Ovary (tissue), 9 donors: ENCODE measurements around the gene BICDL1. TPM values are rescaled to one million over a fixed set of nuclear protein-coding genes. Genes with fewer than 3 reads are reported as not detected.

Experiments used
- DNase-seq, 5 donors: peaks; one replicate each; pipeline ENCODE4 v3.0.0-alpha.2; 2019 to 2020
- H3K27ac ChIP-seq, 2 donors: fragments of 200-600 bp; one replicate each; pipeline versions ENCODE4 v1.5.1 to v1.8.0; 2019 to 2022
- H3K27me3 ChIP-seq: fragments of 200-600 bp; one replicate; pipeline ENCODE4 v1.8.0; 2022
- H3K36me3 ChIP-seq: fragments of 200-600 bp; sonication (generic); one replicate; pipeline ENCODE4 v1.5.1; 2019
- H3K4me1 ChIP-seq: one replicate; pipeline ENCODE4 v1.8.1; 2013; ENCODE audit warnings: mild to moderate bottlenecking, moderate library complexity; ENCODE audit not compliant: insufficient read depth
- H3K4me3 ChIP-seq: fragments of 200-600 bp; sonication (generic); one replicate; pipeline ENCODE4 v1.5.1; 2017
- H3K9me3 ChIP-seq, 2 donors: fragments of 200-600 bp in 1 of 2; sonication (generic) in 1 of 2; one replicate each; pipeline versions ENCODE4 v1.5.1 to v1.8.1; 2013 to 2019; ENCODE audit warnings: mild to moderate bottlenecking in 1 of 2, moderate library complexity in 1 of 2
- CTCF ChIP-seq, 3 donors: fragments of 450-650 bp in 2 of 3; fragments of 200-600 bp in 1 of 3; IDR thresholded peaks; one replicate each; pipeline versions ENCODE4 v1.5.1 to v1.8.0; 2016 to 2022; ENCODE audit warnings: antibody characterized with exemption in 3 of 3, mild to moderate bottlenecking in 1 of 3
- EP300 ChIP-seq: sonication (generic); formaldehyde crosslinking; IDR thresholded peaks from one replicate; pipeline ENCODE4 v1.6.1; 2017; ENCODE audit warnings: antibody characterized with exemption
- POLR2A ChIP-seq: fragments of 450-650 bp; IDR thresholded peaks from one replicate; pipeline ENCODE4 v1.6.1; 2017; ENCODE audit warnings: antibody characterized with exemption, mild to moderate bottlenecking, moderate library complexity
- WGBS, 3 donors: extraction: QIAGEN DNeasy Blood & Tissue Kit in 1 of 3; methylation state at CpG; one replicate each; pipeline versions ENCODE4 v1.1.5 to v1.1.7; 2013 to 2017; 5-methylcytosine and 5-hydroxymethylcytosine counted together
- intact Hi-C, 4 donors: fragments of 100-400 bp; cut with DNase I; formaldehyde crosslinking; loops; one replicate each; pipeline versions ENCODE4 v1.11.0 to v1.15.1; 2022 to 2023
- polyA plus RNA-seq, 2 donors: library from polyadenylated mRNA; stranded (reverse); fragments of 200-250 nt in 1 of 2; fragments of 350-450 nt in 1 of 2; fragmentation: Illumina TruSeq in 1 of 2; extraction: RNeasy Lipid Tissue Mini Kit (QIAGEN cat#74804) in 1 of 2; gene quantifications; one replicate each; pipeline ENCODE4 v1.2.3, GENCODE V29; 2013 to 2014
- total RNA-seq, 7 donors: library from RNA; depleted of rRNA in 2 of 7; stranded (reverse); fragments of >200 nt in 2 of 7; fragmentation: NEBNext Ultra II Directional in 3 of 7; extraction: Animal tissue kit (Norgen Biotek cat#: 25700) in 3 of 7; gene quantifications; one replicate each; pipeline versions ENCODE4 v1.1.0 to v1.2.4, GENCODE V29; 2016 to 2023
- donor health status: DM: no; HTN: no; CAD: no; lungs with moderate emphysema.
- donor health status: DM: no; HTN: no; CAD: no.
- donor health status: Bipolar disorder and iron deficiency.
- donor health status: DM: yes; HTN: yes; CAD: no.
- donor health status: DM: no; HTN: no; CAD: no.
- donor health status: DM: yes; HTN: yes; CAD: no.

Gene BICDL1
- total and polyA plus RNA-seq, 9 donors: 0.40 to 147 (median 1.7) TPM

DNA sequence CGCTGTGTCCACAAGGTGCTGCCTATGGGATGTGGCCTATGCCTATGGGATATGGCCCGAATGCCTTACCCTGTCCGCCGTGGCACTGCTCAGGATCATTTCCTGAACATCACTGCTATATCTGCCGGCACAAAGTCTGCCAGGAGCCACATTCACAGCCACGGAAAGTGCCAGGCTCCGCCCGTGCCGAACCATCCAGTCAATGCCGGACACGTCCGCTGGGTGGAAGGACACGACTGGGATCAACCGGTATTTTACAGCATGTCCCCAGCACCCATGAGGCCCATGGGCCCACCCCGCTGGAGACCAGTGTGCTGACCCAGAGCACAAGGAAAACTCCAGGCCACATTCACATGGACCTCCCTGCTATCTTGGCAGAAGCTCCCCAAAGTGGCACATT is 142.1 kb downstream of the BICDL1 start:
- H3K4me3 ChIP-seq: no peak overlapping the region
- TF ChIP-seq CTCF (IDR thresholded peaks at IDR 0.05) (no peak), POLR2A (no peak), EP300 (no peak)
- no peak overlapping the region for H3K27ac ChIP-seq
- peaks cover 3% of the 10 kb centered on the region for H3K36me3 ChIP-seq
- intact Hi-C loops: no loop called here
- no peaks in the 10 kb centered on the region for H3K27me3 ChIP-seq
- no peaks in the 10 kb centered on the region for H3K9me3 ChIP-seq
- 94 to 96% (median 95%) methylated on average over 15 of the region's 15 CpGs for WGBS, 3 donors
- no peak for DNase-seq
- H3K4me1 ChIP-seq: no peaks in the 10 kb centered on the region

DNA sequence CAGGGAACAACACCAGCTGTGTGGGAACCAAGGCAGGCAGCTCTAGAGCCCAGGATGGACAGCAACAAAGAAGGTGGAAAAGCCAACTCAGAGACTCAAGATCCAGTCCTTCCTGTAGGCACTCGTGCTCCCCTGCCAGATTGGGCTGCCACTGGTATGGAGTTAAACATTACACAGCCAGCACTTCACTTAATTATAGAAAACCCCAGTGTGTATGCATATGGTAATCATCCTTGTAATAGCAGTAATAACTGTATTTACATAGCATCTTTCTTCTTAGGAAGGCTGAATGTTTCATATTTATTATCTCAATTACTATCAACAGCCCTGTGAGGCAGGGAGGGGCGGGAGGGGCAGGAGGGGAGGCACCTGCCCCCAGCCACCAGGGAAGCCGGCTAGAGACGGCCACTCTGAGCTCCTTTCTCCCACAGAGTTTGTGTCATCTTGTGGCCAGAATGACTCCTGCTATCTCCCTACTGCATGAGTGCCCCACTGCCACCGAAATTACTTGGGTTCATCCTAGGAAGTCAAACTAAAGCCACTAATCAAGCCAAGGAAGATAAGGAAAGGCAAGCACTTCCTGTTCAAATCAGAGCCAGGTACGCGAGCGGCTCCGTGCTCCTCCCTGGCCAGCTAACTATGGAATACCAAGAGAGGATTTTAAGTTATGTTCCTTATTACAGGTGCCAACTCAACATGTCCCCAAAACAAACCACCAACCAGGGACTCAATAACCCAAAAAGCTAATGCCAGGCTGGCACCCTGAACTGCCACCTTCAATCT is 143.2 kb downstream of the BICDL1 start:
- Histone ChIP-seq H3K4me1 (no peaks in the 10 kb centered on the region), H3K36me3 (peaks cover 3% of the 10 kb centered on the region), H3K4me3 (no peak overlapping the region), H3K9me3 (no peaks in the 10 kb centered on the region), H3K27ac (no peak overlapping the region), H3K27me3 (no peaks in the 10 kb centered on the region)
- intact Hi-C loops: no loop called here
- 78 to 84% (median 83%) methylated on average over 9 of the region's 9 CpGs for WGBS, 3 donors
- DNase-seq: no peak
- TF ChIP-seq POLR2A (no peak), CTCF (IDR thresholded peaks at IDR 0.05) (no peak), EP300 (no peak)

DNA sequence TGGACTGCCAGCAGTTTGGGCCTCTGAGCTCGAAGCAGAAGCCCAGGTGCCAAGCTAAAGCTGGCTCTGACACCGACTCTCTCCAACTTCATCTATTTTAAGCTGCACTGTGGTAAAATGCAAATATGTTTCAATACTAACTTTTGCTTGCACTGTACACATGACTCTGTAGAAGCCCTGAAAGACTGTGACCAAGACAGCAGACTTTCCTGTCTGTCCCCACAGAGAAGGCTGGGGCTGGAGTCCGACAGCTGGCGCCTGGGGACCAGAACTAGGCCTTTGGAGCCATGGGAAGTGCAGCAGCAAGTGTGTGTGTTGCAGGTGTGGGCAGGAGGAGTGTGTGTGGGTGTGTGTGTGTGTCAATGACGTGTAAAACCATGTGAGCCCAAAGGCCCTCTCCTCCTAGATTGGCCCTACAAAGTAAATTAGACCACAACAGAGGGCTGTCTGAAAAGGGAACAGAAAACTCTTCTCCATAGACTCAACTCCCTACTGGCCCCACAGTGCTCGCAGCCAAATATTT is 143.9 kb downstream of the BICDL1 start:
- Histone ChIP-seq H3K4me3 (no peak overlapping the region), H3K27me3 (no peaks in the 10 kb centered on the region), H3K27ac (no peak overlapping the region), H3K4me1 (no peaks in the 10 kb centered on the region), H3K36me3 (peaks cover 3% of the 10 kb centered on the region), H3K9me3 (no peaks in the 10 kb centered on the region)
- no peak for DNase-seq
- intact Hi-C loops: no loop called here
- 75 to 94% (median 79%) methylated on average over 6 of the region's 6 CpGs for WGBS, 3 donors
- TF ChIP-seq EP300: no peak
- TF ChIP-seq CTCF (IDR thresholded peaks at IDR 0.05): no peak
- no peak for TF ChIP-seq POLR2A

DNA sequence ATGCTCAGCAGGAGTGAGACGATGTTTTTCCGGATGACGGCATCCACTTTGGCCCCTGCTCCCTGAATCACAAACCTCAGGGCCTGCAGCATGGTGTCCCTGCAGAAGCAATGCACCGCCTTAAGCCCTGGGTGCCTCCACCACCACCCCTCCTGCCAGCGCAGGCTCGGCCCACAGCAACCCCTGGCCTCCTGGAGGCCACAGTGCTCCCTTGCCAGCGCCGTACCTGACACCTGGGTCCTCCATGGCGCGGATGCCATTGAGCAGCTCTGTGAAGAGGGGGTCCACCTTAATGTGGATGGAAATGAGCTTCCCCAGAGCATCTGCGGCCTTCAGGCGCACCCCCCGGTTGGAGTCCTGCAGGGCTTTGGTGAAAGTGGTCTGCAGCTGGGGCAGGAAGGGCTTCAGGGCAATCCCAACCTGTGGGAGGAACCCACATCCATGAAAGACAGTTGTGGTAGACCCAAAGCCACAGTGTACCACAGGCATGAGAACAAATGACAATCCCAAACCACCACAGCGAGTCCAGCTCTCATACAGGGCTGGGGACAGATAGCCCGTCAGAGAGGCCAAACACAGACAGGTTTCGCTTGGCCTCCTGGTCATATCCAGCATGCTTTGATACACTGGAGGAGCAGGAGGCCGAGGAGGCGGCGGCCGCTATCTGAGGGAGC is 145.4 kb downstream of the BICDL1 start:
- H3K4me3 ChIP-seq: no peak overlapping the region
- WGBS, 3 donors: 94 to 95% (median 95%) methylated on average over 20 of the region's 20 CpGs
- no peaks in the 10 kb centered on the region for H3K4me1 ChIP-seq
- no peak for TF ChIP-seq CTCF (IDR thresholded peaks at IDR 0.05)
- H3K36me3 ChIP-seq: no peaks in the 10 kb centered on the region
- DNase-seq: no peak
- H3K27me3 ChIP-seq: no peaks in the 10 kb centered on the region
- no peaks in the 10 kb centered on the region for H3K9me3 ChIP-seq
- H3K27ac ChIP-seq: no peak overlapping the region
- intact Hi-C loops: no loop called here
